Motor neuron (in vitro differentiated cells): ENCODE results near the gene CMIP. TPM values are rescaled to one million over a fixed set of nuclear protein-coding genes. Genes with fewer than 3 reads are reported as not detected.

ENCODE experiments used
- ATAC-seq, 8 experiments: fragments of 200-7000 bp; cut with Tn5 transposase; replicated peaks in 6 of 8; 2 replicates each; pipeline ENCODE4 v1.8.0; 2021; ENCODE audit warnings: mild to moderate bottlenecking in 8 of 8, moderate library complexity in 8 of 8
- H3K27ac ChIP-seq, 2 donors: fragments of 250-450 bp; sonication (Bioruptor Pico); 2 replicates each; pipeline ENCODE4 v1.9.0; 2021; ENCODE audit warnings: antibody characterized with exemption in 2 of 2, mild to moderate bottlenecking in 2 of 2, moderate library complexity in 1 of 2
- H3K4me1 ChIP-seq, 2 donors: fragments of 250-450 bp; sonication (Bioruptor Pico); replicated peaks in 1 of 2; 2 replicates each; pipeline ENCODE4 v1.6.1; 2021; ENCODE audit warnings: antibody characterized with exemption in 2 of 2, mild to moderate bottlenecking in 2 of 2, moderate library complexity in 1 of 2
- H3K4me3 ChIP-seq, 5 donors: fragments of 250-450 bp; sonication (Bioruptor Pico); 2 replicates each; pipeline ENCODE4 v1.9.0; 2021; ENCODE audit warnings: antibody characterized with exemption in 5 of 5, mild to moderate bottlenecking in 5 of 5, moderate library complexity in 4 of 5
- WGBS, 10 experiments: fragments of 450-650 bp; shearing (Covaris generic); methylation state at CpG; one replicate each; pipeline ENCODE4 v1.0.0; 2022; 5-methylcytosine and 5-hydroxymethylcytosine counted together
- in situ Hi-C, 9 experiments: fragments of 400-800 bp; cut with MboI; loops; one replicate each; pipeline ENCODE4 v1.15.0; 2021; ENCODE audit warnings: low sequenced_read_pairs in 9 of 9, low pct_unique_long_range_greater_than_20kb in 2 of 9; ENCODE audit not compliant: unreplicated experiment in 9 of 9
- total RNA-seq, 8 experiments: library from RNA; unstranded; fragments of 300-600 nt; gene quantifications; 2 replicates each; pipeline versions ENCODE4 v1.2.3 to v1.2.4, GENCODE V29; 2022

Gene CMIP
- total RNA-seq, 8 experiments from 2014 or later = 4.6 to 35.3 (median 19.1) TPM

GRCh38 chr16:81752225-81752875, 307.7 kb downstream of the CMIP start:
- 60 to 100% (median 82%) methylated on average over 1 to 3 of the region's 13 CpGs; no CpG with 5 or more reads in 7 of the 10 experiments for WGBS, 10 experiments
- no peak overlapping the region for H3K4me3 ChIP-seq
- peak in 3 of 8 experiments; percentile 18 to 91 (median 87) for ATAC-seq
- H3K4me1 ChIP-seq = no peaks in the 10 kb centered on the region
- in situ Hi-C loops = no loop called here
- no peak overlapping the region for H3K27ac ChIP-seq

GRCh38 chr16:81752876-81753227, 308.2 kb downstream of the CMIP start:
- ATAC-seq = no peak
- in situ Hi-C loops = no loop called here
- Histone ChIP-seq H3K27ac (no peak overlapping the region), H3K4me3 (no peak overlapping the region), H3K4me1 (no peaks in the 10 kb centered on the region)
- 90 to 100% (median 96%) methylated on average over 1 to 2 of the region's 7 CpGs; no CpG with 5 or more reads in 6 of the 10 experiments for WGBS, 10 experiments

- H3K27ac ChIP-seq = no peak overlapping the region
- ATAC-seq = no peak
- WGBS, 10 experiments = 80 to 100% (median 100%) methylated on average over 1 of the region's 1 CpG; no CpG with 5 or more reads in 5 of the 10 experiments
- no peak overlapping the region for H3K4me3 ChIP-seq
- in situ Hi-C loops = no loop called here
- H3K4me1 ChIP-seq = no peaks in the 10 kb centered on the region
Measured at GRCh38 chr16:81754858-81755257, 310.2 kb downstream of the CMIP start.

GRCh38 chr16:81755915-81756614, 311.5 kb downstream of the CMIP start:
- H3K4me3 ChIP-seq = no peak overlapping the region
- in situ Hi-C loops = no loop called here
- WGBS, 10 experiments = 43 to 100% (median 85%) methylated on average over 1 to 7 of the region's 13 CpGs; no CpG with 5 or more reads in 1 of the 10 experiments
- ATAC-seq = no peak
- H3K4me1 ChIP-seq = no peaks in the 10 kb centered on the region
- no peak overlapping the region for H3K27ac ChIP-seq

- ATAC-seq = no peak
- H3K4me3 ChIP-seq = no peak overlapping the region
- WGBS, 10 experiments = 0 to 100% (median 85%) methylated on average over 1 to 8 of the region's 9 CpGs; no CpG with 5 or more reads in 2 of the 10 experiments
- no peaks in the 10 kb centered on the region for H3K4me1 ChIP-seq
- in situ Hi-C loops = no loop called here
- no peak overlapping the region for H3K27ac ChIP-seq
Measured at GRCh38 chr16:81756615-81757356, 312.2 kb downstream of the CMIP start.

- Histone ChIP-seq H3K4me1 (no peaks in the 10 kb centered on the region), H3K27ac (no peak overlapping the region), H3K4me3 (no peak overlapping the region)
- in situ Hi-C loops = no loop called here
- peak in 2 of 8 experiments; percentile 78 to 89 for ATAC-seq
- 0 to 50% (median 29%) methylated on average over 1 to 2 of the region's 2 CpGs; no CpG with 5 or more reads in 2 of the 10 experiments for WGBS, 10 experiments
Measured at GRCh38 chr16:81758376-81758775, 313.8 kb downstream of the CMIP start.

Other genes starting within 250 kb of the CMIP start
- 1 to 10 TPM in 1 of 8 experiments, under 1 TPM in 7; 0.05 to 1.5 (median 0.39) TPM for gene BCO1, start 206.1 kb upstream of the CMIP start, total RNA-seq
- gene GAN, start 129.8 kb upstream of the CMIP start, total RNA-seq = 10 to 100 TPM in 3 of 8 experiments, 1 to 10 TPM in 5; 6.2 to 14.5 (median 9.9) TPM